ENCODE data around the gene TTC21A. TPM values are rescaled to one million over a fixed set of nuclear protein-coding genes. Genes with fewer than 3 reads are reported as not detected.

TTC21A gene
- total and polyA plus RNA-seq, 2 experiments from 2014 or later, result 1.8 to 2.0 TPM

DNA sequence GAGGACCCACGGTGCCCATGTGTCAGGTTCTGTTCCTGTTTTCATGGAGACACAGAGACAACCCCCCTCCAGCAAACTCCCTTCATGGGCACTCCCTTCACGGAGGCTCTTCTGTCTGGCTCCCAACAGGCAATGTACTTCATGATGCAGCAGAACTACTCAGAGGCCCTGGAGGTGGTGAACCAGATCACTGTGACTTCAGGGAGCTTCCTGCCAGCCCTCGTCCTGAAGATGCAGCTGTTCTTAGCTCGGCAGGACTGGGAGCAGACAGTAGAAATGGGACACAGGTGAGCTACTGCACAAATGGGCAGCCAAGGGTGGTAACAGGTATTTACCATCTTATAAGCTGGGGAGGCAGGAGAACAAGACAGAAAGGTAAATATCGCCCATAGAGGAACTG lies 7.0 kb downstream of the TTC21A start:
- ATAC-seq (no peak), DNase-seq (ENCODE audit: low spot score) (no peak)
- Histone ChIP-seq H3K9me2 (ENCODE audit: insufficient read depth) (no peaks in the 10 kb centered on the region), H3K4me2 (no peak overlapping the region), H2AFZ (no peak overlapping the region), H3K27me3 (ENCODE audit: insufficient read depth) (no peaks in the 10 kb centered on the region), H3K27ac (ENCODE audit: low read depth) (no peak overlapping the region), H3K4me3 (no peak overlapping the region), H3K4me1 (ENCODE audit: insufficient read depth) (no peaks in the 10 kb centered on the region), H3F3A (replicated peaks; ENCODE audit: low read depth) (no peaks in the 10 kb centered on the region), H3K36me3 (ENCODE audit: insufficient read depth) (no peaks in the 10 kb centered on the region), H3K79me2 (replicated peaks; ENCODE audit: insufficient read depth) (no peaks in the 10 kb centered on the region), H4K20me1 (replicated peaks; ENCODE audit: insufficient read depth) (no peaks in the 10 kb centered on the region)
- Mint-ChIP-seq H3K27ac (no peak overlapping the region), H3K4me1 (no peaks in the 10 kb centered on the region; the same call in 2 of the 3 replicates), H3K9me3 (no peaks in the 10 kb centered on the region; the same call in 2 of the 3 replicates), H3K4me3 (no peak overlapping the region), H3K27me3 (ENCODE audit: insufficient read depth, low read depth, poor library complexity) (no peaks in the 10 kb centered on the region), H3K36me3 (ENCODE audit: low read depth) (no peaks in the 10 kb centered on the region)
- TF ChIP-seq ZNF331 (CRISPR knock-in tag; IDR thresholded peaks at IDR 0.05; ENCODE audit: low read depth) (no peak), EZH2phosphoT487 (IDR thresholded peaks at IDR 0.05; ENCODE audit: unreplicated experiment) (no peak), CREB1 (CRISPR knock-in tag; IDR thresholded peaks at IDR 0.05; ENCODE audit: low read depth) (no peak), EZH2 (IDR thresholded peaks at IDR 0.05; ENCODE audit: low read depth, unreplicated experiment) (no peak), POLR2AphosphoS5 (IDR thresholded peaks at IDR 0.05; ENCODE audit: low read depth) (no peak), ETS1 (IDR thresholded peaks at IDR 0.05) (no peak), CTCF (conservative IDR thresholded peaks at IDR 0.05; ENCODE audit: low read depth in 2 of 2) (no peak), REST (IDR thresholded peaks at IDR 0.05; ENCODE audit: unreplicated experiment) (no peak), ZNF114 (CRISPR knock-in tag; IDR thresholded peaks at IDR 0.05) (no peak), JUNB (IDR thresholded peaks at IDR 0.05; ENCODE audit: unreplicated experiment) (no peak), NANOG (IDR thresholded peaks at IDR 0.05; ENCODE audit: borderline replicate concordance) (no peak), STAT1 (IDR thresholded peaks at IDR 0.05; ENCODE audit: unreplicated experiment) (no peak)
- TF ChIP-seq, protein P1, sequence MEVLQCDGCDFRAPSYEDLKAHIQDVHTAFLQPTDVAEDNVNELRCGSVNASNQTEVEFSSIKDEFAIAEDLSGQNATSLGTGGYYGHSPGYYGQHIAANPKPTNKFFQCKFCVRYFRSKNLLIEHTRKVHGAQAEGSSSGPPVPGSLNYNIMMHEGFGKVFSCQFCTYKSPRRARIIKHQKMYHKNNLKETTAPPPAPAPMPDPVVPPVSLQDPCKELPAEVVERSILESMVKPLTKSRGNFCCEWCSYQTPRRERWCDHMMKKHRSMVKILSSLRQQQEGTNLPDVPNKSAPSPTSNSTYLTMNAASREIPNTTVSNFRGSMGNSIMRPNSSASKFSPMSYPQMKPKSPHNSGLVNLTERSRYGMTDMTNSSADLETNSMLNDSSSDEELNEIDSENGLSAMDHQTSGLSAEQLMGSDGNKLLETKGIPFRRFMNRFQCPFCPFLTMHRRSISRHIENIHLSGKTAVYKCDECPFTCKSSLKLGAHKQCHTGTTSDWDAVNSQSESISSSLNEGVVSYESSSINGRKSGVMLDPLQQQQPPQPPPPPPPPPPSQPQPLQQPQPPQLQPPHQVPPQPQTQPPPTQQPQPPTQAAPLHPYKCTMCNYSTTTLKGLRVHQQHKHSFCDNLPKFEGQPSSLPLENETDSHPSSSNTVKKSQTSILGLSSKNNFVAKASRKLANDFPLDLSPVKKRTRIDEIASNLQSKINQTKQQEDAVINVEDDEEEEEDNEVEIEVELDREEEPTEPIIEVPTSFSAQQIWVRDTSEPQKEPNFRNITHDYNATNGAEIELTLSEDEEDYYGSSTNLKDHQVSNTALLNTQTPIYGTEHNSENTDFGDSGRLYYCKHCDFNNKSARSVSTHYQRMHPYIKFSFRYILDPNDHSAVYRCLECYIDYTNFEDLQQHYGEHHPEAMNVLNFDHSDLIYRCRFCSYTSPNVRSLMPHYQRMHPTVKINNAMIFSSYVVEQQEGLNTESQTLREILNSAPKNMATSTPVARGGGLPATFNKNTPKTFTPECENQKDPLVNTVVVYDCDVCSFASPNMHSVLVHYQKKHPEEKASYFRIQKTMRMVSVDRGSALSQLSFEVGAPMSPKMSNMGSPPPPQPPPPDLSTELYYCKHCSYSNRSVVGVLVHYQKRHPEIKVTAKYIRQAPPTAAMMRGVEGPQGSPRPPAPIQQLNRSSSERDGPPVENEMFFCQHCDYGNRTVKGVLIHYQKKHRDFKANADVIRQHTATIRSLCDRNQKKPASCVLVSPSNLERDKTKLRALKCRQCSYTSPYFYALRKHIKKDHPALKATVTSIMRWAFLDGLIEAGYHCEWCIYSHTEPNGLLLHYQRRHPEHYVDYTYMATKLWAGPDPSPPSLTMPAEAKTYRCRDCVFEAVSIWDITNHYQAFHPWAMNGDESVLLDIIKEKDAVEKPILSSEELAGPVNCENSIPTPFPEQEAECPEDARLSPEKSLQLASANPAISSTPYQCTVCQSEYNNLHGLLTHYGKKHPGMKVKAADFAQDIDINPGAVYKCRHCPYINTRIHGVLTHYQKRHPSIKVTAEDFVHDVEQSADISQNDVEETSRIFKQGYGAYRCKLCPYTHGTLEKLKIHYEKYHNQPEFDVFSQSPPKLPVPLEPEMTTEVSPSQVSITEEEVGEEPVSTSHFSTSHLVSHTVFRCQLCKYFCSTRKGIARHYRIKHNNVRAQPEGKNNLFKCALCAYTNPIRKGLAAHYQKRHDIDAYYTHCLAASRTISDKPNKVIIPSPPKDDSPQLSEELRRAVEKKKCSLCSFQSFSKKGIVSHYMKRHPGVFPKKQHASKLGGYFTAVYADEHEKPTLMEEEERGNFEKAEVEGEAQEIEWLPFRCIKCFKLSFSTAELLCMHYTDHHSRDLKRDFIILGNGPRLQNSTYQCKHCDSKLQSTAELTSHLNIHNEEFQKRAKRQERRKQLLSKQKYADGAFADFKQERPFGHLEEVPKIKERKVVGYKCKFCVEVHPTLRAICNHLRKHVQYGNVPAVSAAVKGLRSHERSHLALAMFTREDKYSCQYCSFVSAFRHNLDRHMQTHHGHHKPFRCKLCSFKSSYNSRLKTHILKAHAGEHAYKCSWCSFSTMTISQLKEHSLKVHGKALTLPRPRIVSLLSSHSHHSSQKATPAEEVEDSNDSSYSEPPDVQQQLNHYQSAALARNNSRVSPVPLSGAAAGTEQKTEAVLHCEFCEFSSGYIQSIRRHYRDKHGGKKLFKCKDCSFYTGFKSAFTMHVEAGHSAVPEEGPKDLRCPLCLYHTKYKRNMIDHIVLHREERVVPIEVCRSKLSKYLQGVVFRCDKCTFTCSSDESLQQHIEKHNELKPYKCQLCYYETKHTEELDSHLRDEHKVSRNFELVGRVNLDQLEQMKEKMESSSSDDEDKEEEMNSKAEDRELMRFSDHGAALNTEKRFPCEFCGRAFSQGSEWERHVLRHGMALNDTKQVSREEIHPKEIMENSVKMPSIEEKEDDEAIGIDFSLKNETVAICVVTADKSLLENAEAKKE (CRISPR knock-in tag; IDR thresholded peaks at IDR 0.05), result no peak

All from GM23338 (cell line).